NCI-H146 treated with DMSO at 0.1 percent for 48 hours (cell line): ENCODE results near the gene OPA3.

Source experiments
- DNase-seq: peaks from one replicate; lab custom pipeline; 2025; ENCODE audit not compliant: unreplicated experiment; lab: John Stamatoyannopoulos, UW

Gene OPA3

DNA sequence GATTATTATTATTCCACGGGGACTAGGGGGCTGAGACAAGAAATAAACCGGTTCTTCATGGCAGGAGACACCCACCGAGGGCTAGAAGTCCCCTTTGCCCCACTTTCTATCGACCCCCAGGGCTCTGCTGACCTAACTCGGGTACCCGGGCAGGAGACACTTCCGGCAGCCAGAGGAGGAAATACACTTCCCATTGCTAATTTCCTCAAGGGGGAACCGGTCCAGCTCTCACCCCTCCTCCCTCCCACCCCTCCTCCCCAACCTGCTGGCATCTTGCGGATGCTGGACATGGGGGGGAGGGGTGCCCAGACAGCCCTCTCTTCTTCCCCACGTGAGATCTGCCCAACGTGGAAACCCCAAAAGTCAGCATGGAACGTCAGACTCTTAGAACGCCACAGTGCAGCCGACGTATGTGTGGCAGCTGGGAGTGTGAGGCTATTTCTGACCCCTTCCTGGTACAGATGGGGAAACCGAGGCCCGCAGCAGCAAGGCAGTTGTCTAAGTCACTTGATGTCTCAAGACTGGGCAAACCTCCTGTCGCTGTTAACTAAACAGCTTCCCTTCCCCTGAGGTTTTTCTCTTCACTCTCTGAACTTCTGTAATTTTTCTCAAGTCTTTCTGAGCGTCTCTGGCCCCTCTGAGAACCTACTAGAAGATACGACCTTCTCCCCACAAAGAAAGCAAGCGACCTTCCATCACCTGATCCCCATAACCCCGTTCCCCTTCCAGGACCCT is 13.8 kb upstream of the OPA3 start:
- no peak for DNase-seq

DNA sequence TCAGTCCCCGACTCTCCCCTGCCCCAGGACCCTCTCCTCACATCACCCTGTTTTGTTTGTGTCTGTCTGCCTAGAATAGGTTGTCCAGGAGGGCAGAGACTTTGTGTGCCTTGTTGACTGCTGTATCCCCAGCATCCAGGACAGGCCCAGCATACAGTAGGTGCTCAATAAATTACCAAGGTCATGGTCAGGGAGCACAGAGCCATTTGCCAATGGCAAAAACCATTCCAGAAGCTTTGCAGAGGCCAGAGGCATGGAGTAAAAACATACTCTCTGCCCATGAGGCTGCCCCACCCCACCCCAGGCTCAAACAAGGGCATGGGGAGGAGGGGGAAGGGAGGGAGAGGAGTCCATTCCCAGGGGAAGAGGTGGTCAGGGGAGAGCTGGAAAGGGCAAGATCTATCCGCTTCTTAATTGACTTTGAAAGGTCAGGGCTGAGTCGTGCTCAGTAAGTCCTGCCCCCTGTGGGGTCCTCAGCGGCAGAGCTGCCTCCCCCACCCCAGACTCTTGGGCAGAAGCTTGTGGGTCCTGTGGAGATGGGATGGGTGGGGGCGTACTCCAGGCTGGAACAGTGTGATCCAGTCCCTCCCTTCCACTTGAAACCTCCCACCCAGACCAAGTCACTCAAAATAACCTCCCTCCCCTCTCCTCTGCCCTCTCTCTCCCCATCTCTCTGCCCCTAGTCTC is 13.0 kb upstream of the OPA3 start:
- no peak for DNase-seq

DNA sequence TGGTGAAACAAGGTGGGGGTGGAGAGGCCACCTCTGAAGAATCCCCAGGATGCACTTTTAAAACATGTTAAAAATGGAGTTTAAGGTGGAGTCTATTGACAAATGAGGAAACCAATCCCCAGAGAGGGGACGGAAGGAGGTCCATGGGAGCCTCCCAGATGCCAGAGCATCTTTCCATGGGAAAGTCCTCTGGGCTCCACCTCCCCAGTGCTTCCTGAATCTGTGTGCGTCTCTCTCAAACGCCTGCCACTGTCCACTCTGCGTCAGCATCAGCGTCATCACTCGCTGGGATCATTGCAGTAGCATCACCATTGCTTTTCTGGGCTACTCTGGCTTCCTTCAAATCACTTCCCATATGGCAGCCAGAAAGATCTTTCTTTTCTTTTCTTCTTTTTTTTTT is 11.2 kb upstream of the OPA3 start:
- DNase-seq: no peak

DNA sequence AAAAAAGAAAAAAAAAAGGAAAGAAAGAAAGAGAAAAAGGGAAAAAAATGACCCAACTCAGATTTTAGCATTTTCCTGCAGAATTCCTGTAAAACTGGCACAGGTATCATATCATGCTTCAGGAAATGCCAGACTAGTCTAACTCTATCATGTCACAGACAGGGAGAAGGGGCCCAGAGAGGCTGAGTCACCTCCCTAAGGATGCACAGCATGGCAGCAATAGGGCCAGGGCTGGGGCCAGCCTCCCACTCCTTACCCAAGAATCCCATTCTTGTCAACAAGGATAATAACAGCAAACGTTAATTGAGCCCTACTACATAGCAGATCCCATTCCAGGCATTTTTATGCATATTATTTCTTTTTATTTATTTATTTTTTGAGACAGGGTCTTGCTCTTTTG is 8.9 kb upstream of the OPA3 start:
- DNase-seq: no peak

DNA sequence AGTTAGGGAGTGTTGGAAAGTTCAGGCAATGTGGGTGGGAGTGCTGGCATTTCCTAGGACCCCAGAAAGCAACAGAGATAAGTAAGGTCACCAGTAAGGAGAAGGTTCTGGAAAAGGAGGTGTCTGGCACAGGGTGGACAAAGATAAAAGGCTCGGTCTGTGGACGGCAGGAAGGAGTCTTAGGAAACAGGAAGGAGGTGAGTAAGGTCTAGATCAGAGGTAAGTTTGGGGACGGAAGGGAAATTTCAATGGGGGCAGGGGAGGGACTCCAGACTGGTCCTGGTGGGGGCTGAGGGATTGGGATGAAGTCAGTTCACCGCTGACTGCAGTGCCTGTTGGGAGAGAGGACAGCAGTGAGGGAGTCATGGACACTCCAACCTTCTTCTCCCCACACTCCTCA is 7.8 kb upstream of the OPA3 start:
- DNase-seq: no peak

DNA sequence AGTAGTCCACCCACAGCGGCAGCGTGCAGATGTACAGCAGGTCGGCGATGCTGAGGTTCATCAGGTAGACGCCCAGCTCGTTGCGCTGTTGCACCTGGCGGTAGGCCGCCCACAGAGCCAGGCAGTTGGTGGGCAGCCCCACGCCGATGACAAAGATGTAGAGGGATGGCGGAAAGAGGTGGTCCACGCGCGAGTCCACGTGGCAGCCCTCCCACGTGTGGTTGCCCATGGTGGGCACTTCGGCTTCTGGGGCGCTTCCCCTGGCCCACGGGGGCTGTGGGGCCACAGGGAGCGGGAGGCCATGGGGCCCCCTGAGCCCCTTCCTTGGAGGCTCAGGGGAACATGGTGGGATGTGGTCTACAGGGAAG is 7.0 kb upstream of the OPA3 start:
- no peak for DNase-seq

DNA sequence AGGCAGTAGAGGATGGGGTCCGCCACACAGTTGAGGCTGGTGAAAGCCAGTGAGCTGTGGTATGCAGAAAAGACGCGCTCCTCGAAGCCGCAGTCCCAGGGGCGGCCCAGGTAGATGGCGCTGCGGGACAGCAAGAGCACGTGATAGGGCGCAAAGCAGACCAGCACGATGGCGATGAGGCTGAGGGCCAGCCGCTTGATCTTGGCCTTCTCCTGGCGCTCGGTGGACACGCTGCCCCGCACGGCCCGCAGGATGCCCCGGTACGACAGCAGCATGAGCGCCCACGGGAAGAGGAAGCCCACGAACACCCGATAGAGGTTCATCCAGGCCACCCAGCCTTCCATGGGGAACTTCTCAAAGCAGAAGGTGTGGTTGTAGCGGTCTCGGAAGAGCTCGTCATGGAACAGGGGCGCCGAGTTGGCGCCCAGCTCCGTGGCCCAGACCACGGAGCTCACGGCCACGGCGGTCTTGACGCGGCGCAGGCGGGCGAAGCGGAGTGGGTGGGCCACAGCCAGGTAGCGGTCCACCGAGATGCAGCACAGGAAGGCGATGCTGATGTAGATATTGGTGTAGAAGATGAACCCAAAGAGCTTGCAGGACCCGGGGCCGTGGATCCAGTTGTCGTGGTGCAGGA is 6.5 kb upstream of the OPA3 start:
- peak; percentile 49 for DNase-seq

DNA sequence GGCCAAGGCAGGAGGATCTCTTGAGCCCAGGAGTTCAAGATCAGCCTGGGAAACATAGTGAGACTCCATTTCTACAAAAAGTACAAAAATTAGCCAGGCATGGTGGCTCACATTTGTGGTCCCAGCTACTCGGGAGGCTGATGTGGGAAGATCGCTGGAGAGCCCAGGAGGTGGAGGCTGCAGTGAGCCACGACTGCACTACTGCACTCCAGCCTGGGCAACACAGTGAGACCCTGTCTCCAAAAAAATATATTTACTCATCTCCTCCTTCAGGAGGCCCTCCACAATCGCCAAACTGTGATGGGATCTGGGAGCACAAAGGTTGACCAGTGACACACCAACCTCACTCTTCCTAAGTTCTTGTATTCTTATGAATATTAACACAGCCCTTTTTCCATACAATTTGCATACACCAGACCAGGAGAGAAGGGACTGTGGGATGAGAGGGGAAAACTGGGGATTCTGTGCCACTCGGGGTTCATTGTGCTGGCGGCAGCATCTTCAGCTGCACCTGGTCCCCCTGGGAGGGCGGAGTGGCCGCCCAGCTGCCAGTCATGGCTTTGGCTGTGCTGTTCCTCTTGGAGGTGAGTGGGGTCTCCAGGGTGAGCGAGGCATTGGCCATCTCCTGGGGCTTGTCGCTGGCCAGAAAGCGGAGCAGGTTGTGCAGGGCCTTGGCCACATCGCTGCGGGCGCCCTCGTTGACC is 5.8 kb upstream of the OPA3 start:
- no peak for DNase-seq

DNA sequence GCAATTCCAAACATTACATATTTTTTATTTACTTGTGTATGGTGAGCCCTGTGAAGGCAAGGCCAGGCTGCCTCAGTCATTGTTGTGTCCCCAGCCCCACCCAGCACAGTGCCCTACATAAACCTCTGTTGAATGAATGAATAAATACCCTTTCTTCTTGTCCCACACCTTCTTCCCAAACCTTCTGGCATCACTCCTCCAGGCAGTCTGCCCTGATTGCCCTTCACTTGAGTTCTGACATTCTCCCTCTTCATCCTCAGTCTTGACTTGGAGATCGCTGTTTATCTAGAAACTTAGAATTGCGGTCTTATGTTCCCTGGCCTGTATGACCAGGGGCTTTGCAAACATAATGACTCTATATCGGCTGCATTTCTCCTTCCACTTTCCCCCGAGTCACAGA is 5.2 kb upstream of the OPA3 start:
- DNase-seq: no peak

DNA sequence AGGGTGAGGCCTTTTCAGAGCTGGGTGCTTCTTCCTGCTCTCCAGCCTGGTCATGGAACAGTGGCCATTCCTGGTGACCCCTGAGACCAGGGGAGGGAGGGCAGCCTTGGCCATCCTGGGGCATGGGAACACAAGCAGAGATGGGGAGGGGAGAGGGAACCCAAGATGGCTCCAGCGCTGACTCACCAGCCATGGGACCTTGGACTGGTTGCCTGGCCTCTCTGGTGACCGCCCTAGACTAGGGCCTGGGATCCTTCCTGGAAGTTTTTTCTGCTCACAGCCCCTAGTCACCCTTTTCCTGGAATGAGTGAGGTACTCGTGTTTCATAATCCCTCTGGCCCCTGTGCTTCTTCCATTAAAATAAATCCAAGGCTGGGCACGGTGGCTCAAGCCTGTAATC is 3.3 kb upstream of the OPA3 start:
- no peak for DNase-seq

DNA sequence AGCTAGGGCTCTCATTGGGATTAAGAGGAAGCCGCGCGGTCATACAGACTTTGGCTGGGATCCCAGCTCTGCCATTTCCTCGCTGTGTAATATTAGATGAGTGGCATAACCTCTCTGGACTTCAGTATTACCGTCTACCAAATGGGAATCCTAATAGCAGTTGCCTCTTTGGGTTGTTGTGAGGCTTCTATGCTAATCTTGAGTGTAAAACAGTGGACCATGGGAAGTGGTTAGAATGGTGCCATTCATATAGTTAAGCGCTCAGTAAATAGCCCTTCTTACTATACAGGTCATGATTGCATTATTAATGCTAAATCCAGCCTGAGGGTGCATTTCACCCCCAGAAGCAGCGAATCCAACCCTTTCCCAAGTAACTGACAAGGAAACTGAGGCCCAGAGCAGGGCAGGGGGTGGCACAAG is 566 bp upstream of the OPA3 start:
- no peak for DNase-seq

DNA sequence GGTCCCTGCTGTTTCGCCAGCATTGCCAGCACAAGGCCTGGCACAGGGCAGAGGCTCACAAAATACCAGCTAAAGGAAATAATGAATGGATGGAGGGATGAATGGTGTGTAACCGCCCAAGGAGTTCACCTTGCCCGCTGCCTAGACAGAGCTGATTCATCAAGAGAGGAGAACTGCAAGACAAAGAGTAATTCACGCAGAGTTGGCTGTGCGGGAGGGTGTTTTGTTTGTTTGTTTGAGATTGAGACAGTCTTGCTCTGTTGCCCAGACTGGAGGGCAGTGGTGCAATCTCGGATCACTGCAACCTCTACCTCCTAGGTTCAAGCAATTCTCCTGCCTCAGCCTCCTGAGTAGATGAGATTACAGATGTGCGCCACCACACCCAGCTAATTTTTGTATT is 3.0 kb downstream of the OPA3 start:
- DNase-seq: no peak

DNA sequence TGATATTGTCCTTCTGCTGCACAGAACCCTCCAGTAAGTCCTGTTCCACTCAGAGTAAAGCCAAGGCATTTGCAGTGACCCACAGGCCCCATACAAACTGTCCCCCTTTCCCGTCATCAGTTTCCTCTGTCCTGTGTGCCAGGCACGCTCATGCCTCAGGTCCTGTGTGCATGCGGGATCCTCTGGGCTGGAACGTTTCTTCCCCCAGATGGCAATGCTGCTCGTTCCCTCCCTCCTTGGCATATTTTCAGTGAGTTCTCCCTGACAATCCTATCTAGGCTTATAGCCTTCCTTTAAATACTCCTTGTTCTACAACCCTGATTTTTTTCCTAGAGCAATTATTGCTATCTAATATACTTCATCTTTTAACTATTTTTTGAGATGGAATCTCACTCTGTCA is 5.7 kb downstream of the OPA3 start:
- DNase-seq: no peak

DNA sequence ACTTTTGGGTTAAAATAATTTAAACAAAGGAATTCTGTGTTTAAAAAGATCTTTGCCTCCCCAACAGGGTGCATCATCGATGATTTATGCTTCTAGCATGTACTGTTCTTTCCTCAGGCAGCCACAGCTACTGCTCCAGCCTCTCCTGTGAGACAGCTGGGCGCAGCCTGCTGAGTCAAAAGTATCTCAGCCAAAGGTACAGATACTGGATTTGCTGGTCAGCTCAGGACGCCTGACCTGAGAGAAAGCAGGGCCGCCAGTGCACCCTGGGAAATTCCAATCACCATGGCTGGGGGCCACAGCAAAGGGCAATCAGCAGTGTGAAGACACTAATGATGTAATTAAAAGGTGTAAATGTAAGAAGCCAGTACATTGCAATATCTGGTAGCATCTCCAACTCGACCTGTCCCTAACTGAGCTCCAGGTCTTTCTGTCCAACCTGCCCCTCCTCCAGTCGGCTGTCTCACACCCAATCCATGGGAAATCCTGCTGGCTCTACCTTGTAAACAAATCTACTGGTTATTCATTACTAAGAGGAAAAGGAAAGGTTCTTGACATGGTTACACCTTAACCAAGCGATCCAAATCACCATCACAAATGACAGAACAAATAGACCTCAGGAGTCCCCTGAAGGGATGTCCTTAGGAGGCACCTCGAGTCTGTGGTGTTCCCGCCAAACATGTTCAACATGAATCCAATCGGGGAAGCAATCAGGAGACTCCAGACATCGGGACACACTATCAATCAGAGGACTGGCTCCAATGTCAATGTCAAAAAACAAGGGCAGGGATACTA is 7.3 kb downstream of the OPA3 start:
- no peak for DNase-seq

DNA sequence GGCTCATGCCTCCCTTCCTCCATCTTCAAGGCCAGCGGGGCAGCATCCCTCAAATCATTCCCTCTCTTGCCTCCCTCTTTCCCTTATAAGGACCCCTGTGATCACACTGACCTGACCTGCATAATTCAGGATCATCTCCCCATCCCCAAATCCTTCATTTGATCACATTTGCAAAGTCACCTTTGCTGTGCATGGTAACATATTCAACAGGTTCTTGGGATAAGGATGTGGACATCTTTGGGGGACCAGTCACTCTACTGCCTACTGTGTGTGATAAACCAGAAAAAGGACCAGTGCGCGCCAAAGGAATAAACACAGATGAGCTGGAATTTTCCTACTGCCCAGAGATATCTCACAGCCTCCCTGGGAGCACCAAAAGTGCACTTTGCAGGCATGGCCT is 7.9 kb downstream of the OPA3 start:
- DNase-seq: no peak

DNA sequence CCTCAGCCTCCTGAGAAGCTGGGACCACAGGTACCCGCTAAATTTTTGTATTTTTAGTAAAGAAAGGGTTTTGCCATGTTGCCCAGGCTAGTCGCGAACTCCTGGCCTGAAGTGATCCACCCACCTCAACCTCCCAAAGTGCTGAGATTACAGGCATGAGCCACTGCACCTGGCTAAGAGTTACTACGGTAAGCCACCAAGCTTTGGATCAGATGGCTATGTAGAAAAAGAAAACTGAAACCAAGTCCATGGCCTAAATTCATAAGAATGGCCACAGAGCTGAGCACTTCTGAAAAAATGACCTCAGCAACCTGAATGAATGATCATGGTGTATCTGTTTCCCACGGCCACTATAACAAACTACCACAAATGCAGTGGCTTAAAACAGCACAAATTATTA is 9.4 kb downstream of the OPA3 start:
- no peak for DNase-seq

DNA sequence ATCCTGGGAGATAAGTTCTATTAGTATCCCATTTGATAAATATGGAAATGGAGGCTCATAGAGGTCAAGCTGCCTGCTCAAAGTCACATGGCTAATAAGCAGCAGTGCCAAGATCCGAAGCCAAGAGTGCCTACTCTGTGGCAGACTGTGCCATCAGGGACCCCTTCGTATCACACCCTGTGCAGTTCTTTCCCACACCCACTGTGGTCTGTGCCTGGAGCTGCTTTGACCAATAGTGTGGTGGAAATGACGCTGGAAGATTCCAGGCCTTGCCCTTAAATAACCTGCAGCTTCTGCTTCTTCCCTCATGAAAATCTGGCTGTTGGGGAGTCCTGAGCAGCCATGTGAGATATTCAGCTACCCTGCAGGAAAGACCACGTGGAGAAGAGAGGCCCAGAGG is 10.1 kb downstream of the OPA3 start:
- no peak for DNase-seq

DNA sequence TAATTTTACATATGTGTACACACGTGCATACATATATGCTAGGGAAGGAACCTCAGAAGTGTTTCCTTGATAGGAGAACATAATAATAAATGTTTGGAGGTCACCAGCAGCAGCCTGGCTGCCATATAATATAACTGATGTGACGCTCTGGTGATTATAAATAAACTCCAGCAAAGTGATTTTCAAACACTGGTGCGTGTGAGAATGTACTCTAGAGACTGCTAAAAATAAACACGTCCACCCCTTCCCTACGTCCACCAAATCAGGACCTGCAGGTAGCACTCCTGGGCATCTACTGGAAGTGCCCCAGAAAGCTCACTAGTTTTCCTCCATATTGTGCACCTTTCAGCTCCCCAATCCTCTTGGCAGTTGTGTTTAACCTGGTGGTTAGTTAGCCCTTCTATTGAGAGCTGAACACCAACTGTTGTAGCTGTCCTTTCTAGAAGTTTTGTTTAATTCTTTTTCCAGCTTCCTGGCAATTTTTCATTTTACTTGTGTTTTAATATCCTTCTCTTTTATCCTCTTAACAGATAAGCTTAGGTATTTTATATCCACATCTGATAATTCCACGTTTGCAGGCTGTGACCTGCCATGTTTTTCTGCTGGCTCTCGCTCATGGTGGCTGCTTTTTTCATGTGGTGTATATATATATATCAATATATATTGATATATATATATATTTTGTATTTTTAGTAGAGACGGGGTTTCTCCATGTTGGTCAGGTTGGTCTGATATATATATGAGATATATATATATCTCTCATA is 13.0 kb downstream of the OPA3 start:
- DNase-seq: no peak

DNA sequence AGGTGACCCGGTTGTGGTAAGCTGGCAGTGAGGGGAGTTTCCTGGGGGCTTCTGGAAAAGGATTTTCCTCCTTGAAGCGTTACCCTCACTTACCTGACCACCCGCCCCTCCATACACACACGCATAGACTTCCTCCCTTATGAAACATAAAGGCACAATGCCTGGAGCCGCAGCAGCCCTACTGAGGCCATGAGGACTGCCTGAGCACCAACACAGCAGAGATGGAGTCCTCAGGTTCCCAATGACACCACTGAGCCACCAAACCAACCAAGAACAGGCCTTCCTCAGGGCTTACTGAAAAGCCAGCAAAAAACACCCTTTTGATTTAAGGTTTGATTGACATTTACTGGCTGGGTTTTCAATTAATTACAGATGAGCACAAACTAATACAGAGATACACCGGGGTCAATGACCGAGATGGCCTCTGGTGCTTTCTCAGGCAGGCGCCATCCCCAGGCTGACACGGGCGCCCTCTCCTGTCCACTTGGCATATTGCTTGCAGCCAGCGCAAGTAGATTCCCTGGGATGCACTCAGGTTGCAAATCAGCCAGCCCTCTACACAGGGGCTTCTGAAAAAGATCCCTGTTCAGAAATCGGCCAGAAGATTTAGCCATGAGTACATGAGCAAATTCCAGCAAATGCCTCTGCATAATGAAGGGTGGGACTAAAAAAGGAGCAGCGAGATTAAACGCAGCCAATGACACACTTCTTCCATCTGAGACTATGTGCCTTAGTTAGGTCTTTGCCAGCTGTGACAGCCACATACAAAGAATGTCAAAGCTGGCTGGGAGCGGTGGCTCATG is 14.8 kb downstream of the OPA3 start:
- no peak for DNase-seq

DNA sequence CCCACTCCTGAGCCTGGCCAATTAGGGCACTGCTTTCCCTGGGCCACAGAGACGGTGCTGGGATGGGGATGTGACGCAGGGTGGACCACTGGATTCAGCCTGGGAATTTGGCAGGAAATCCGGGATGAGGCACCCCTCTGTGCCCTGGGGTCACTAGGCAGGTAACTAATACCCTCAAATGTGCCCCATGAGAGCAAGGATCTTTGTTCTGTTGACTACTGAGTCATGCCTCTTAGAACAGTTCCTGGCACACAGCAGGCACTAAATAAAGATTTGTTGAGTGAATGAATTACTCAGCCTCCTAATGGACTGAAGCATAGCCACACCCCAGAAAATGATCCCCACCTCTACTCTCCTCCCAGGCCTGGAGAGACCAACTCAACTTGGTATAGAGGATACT is 15.9 kb downstream of the OPA3 start:
- DNase-seq: no peak
